Stomach (tissue), 9 donors: ENCODE data around the gene MVP. TPM values are rescaled to one million over a fixed set of nuclear protein-coding genes. Genes with fewer than 3 reads are reported as not detected.

Source experiments
- DNase-seq, 2 donors: peaks; one replicate each; pipeline versions ENCODE4 v3.0.0 to v3.0.0-alpha.2; 2013 to 2019
- H3K27ac ChIP-seq, 5 donors: fragments of 200-600 bp in 4 of 5; sonication (generic) in 4 of 5; one replicate each; pipeline ENCODE4 v1.5.1; 2013 to 2019; ENCODE audit warnings: mild to moderate bottlenecking in 1 of 5, moderate library complexity in 1 of 5
- H3K27me3 ChIP-seq, 3 donors: fragments of 200-600 bp; sonication (generic); one replicate each; pipeline ENCODE4 v1.5.1; 2017 to 2019; ENCODE audit warnings: mixed run types in 1 of 3
- H3K36me3 ChIP-seq, 4 donors: fragments of 200-600 bp; sonication (generic); 1 replicate in 3 of 4; 2 replicates in 1 of 4; pipeline ENCODE4 v1.5.1; 2016 to 2019
- H3K4me1 ChIP-seq, 4 donors: fragments of 200-600 bp; sonication (generic); one replicate each; pipeline ENCODE4 v1.5.1; 2016 to 2019
- H3K4me3 ChIP-seq, 4 donors: fragments of 200-600 bp; sonication (generic) in 3 of 4; one replicate each; pipeline ENCODE4 v1.5.1; 2016 to 2019; ENCODE audit warnings: mild to moderate bottlenecking in 1 of 4
- H3K9me3 ChIP-seq, 4 donors: fragments of 200-600 bp; sonication (generic); one replicate each; pipeline ENCODE4 v1.5.1; 2016 to 2019
- CTCF ChIP-seq, 7 experiments: fragments of 450-650 bp in 4 of 7; fragments of 200-600 bp in 3 of 7; sonication (generic) in 3 of 7; IDR thresholded peaks; one replicate each; pipeline ENCODE4 v1.5.1; 2016 to 2019; ENCODE audit warnings: antibody characterized with exemption in 7 of 7, control low read depth in 2 of 7, mild to moderate bottlenecking in 1 of 7
- EP300 ChIP-seq: sonication (generic); formaldehyde crosslinking; IDR thresholded peaks from one replicate; pipeline ENCODE4 v1.6.1; 2017; ENCODE audit warnings: antibody characterized with exemption
- POLR2A ChIP-seq, 4 donors: fragments of 450-650 bp; IDR thresholded peaks; one replicate each; pipeline ENCODE4 v1.6.1; 2016; ENCODE audit warnings: antibody characterized with exemption in 4 of 4, control low read depth in 2 of 4, mild to moderate bottlenecking in 1 of 4, moderate library complexity in 1 of 4
- POLR2AphosphoS5 ChIP-seq, 3 donors: sonication (generic); formaldehyde crosslinking; IDR thresholded peaks; one replicate each; pipeline ENCODE4 v1.6.1; 2016; ENCODE audit warnings: antibody characterized with exemption in 3 of 3
- WGBS, 5 donors: extraction: QIAGEN DNeasy Blood & Tissue Kit in 3 of 5; methylation state at CpG; one replicate each; pipeline versions ENCODE4 v1.1.5 to v1.1.7; 2013 to 2018; 5-methylcytosine and 5-hydroxymethylcytosine counted together
- intact Hi-C: fragments of 100-400 bp; cut with DNase I; formaldehyde crosslinking; loops from one replicate; pipeline ENCODE4 v1.15.1; 2023; ENCODE audit warnings: low total_unique reads
- polyA plus RNA-seq, 3 donors: library from polyadenylated mRNA; stranded (reverse); fragments of 200-250 nt; gene quantifications; one replicate each; pipeline ENCODE4 v1.2.3, GENCODE V29; 2013
- total RNA-seq, 5 donors: library from RNA; depleted of rRNA; stranded (reverse); fragments of >200 nt; gene quantifications; one replicate each; pipeline versions ENCODE4 v1.1.0 to v1.2.3, GENCODE V29; 2014 to 2016
- donor health status: healthy with polysubstance abuse.
- donor health status: Bipolar disorder and iron deficiency.
- donor health status: healthy.

Gene MVP
- total and polyA plus RNA-seq, 8 donors, result 92.2 to 453 (median 133) TPM

- H3K27ac ChIP-seq, result peak within 1 kb of the TSS; percentile 94 to 99 (median 97)
- H3K9me3 ChIP-seq, result no peaks in the 10 kb centered on the region
- no peak for TF ChIP-seq POLR2A (IDR thresholded peaks at IDR 0.05)
- TF ChIP-seq EP300, result no peak
- no peak for TF ChIP-seq POLR2AphosphoS5 (IDR thresholded peaks at IDR 0.05)
- no peak for TF ChIP-seq CTCF (IDR thresholded peaks at IDR 0.05)
- peak within 1 kb of the TSS; percentile 63 to 85 (median 77) for H3K4me3 ChIP-seq
- no peaks in the 10 kb centered on the region for H3K27me3 ChIP-seq
- DNase-seq, result no peak
- peaks cover 48 to 54% (median 54%) of the 10 kb centered on the region in 4 donors for H3K4me1 ChIP-seq
- intact Hi-C loops, result loop anchor here (5.0 kb wide), 1 partner anchor 51 kb away; no protein-coding TSS in a partner anchor
- WGBS, 5 donors, result 0 to 2% (median 0%) methylated on average over 7 to 47 of the region's 67 CpGs; no CpG with 5 or more reads in 2 of the 5 donors
- peaks cover 17 to 39% (median 25%) of the 10 kb centered on the region in 4 donors for H3K36me3 ChIP-seq
Measured at GRCh38 chr16:29806099-29806579, 14.1 kb upstream of the MVP start, which contains the start of gene MAZ. MAZ (plus strand) TSS chr16:29806529; CDS start chr16:29806702, 173 bp downstream.

GRCh38 chr16:29806641-29807425, 13.4 kb upstream of the MVP start:
- H3K4me3 ChIP-seq, result peak overlapping the region; percentile 53 to 71 (median 67)
- 1 to 7% (median 1%) methylated on average over 3 to 99 of the region's 99 CpGs for WGBS, 5 donors
- H3K36me3 ChIP-seq, result peaks cover 15 to 32% (median 22%) of the 10 kb centered on the region in 4 donors
- peaks cover 53 to 61% (median 60%) of the 10 kb centered on the region in 4 donors for H3K4me1 ChIP-seq
- peak; percentile 44 to 84 for DNase-seq
- intact Hi-C loops, result loop anchor here (5.0 kb wide), 1 partner anchor 50 kb away; no protein-coding TSS in a partner anchor
- peaks cover 0 to 3% (median 0%) of the 10 kb centered on the region in 3 donors for H3K27me3 ChIP-seq
- no peak for TF ChIP-seq CTCF (IDR thresholded peaks at IDR 0.05)
- TF ChIP-seq POLR2A (IDR thresholded peaks at IDR 0.05), result no peak
- TF ChIP-seq POLR2AphosphoS5 (IDR thresholded peaks at IDR 0.05), result no peak
- TF ChIP-seq EP300, result no peak
- H3K9me3 ChIP-seq, result no peaks in the 10 kb centered on the region
- peak overlapping the region; percentile 88 to 96 (median 94) for H3K27ac ChIP-seq

- Histone ChIP-seq H3K4me1 (peaks cover 61 to 69% (median 68%) of the 10 kb centered on the region in 4 donors), H3K4me3 (peak overlapping the region; percentile 53 to 71 (median 67)), H3K27me3 (peaks cover 0 to 11% (median 0%) of the 10 kb centered on the region in 3 donors), H3K27ac (peak overlapping the region; percentile 88 to 96 (median 94)), H3K36me3 (peaks cover 15 to 26% (median 22%) of the 10 kb centered on the region in 4 donors), H3K9me3 (no peaks in the 10 kb centered on the region)
- intact Hi-C loops, result loop anchor here (5.0 kb wide), 1 partner anchor 50 kb away; no protein-coding TSS in a partner anchor
- peak in 5 of 7 experiments; percentile 27 to 54 (median 27) for TF ChIP-seq CTCF (IDR thresholded peaks at IDR 0.05)
- peak; percentile 63 to 85 (median 73) for TF ChIP-seq POLR2AphosphoS5 (IDR thresholded peaks at IDR 0.05)
- no peak for TF ChIP-seq POLR2A (IDR thresholded peaks at IDR 0.05)
- WGBS, 5 donors, result 0 to 2% (median 1%) methylated on average over 9 to 69 of the region's 69 CpGs
- peak; percentile 89 to 97 for DNase-seq
Measured at GRCh38 chr16:29807426-29808218, 12.6 kb upstream of the MVP start.
